HepG2 (cell line): ENCODE measurements around the gene CREB1. TPM values are rescaled to one million over a fixed set of nuclear protein-coding genes. Genes with fewer than 3 reads are reported as not detected.

Source experiments
- CENPX ChIP-seq: sonication (generic); formaldehyde crosslinking; IDR thresholded peaks from 2 replicates; pipeline ENCODE4 v1.9.0; 2021; ENCODE audit warnings: mild to moderate bottlenecking, missing genetic modification reagents, moderate library complexity
- EP300 ChIP-seq, 3 experiments: sonication (generic) in 1 of 3; formaldehyde crosslinking in 1 of 3; IDR thresholded peaks; 2 replicates each; pipeline versions ENCODE4 v1.5.1 to v1.6.1; 2011 to 2020; ENCODE audit warnings: low read depth in 2 of 3, low read length in 2 of 3, borderline replicate concordance in 1 of 3, improper control_type of control experiment in 1 of 3, mild to moderate bottlenecking in 1 of 3, missing genetic modification reagents in 1 of 3, moderate library complexity in 1 of 3
- ETV5 ChIP-seq: IDR thresholded peaks from 2 replicates; pipeline ENCODE4 v1.6.1; 2018; ENCODE audit warnings: missing biosample characterization, missing genetic modification reagents, inconsistent platforms, borderline replicate concordance
- HMGXB4 ChIP-seq, 2 experiments: sonication (generic) in 1 of 2; formaldehyde crosslinking in 1 of 2; IDR thresholded peaks; 2 replicates each; pipeline versions ENCODE4 v1.4.0 to v1.6.1; 2018 to 2020; ENCODE audit warnings: missing genetic modification reagents in 2 of 2, borderline replicate concordance in 1 of 2, low read depth in 1 of 2, mild to moderate bottlenecking in 1 of 2, missing biosample characterization in 1 of 2
- MTERF4 ChIP-seq: sonication (generic); formaldehyde crosslinking; IDR thresholded peaks from 2 replicates; pipeline ENCODE4 v1.8.0; 2023; ENCODE audit warnings: mild to moderate bottlenecking, missing genetic modification reagents
- NCOA2 ChIP-seq: sonication (generic); formaldehyde crosslinking; IDR thresholded peaks from 2 replicates; pipeline ENCODE4 v1.8.0; 2022; ENCODE audit warnings: inconsistent platforms
- ONECUT2 ChIP-seq: sonication (generic); formaldehyde crosslinking; IDR thresholded peaks from 2 replicates; pipeline ENCODE4 v1.4.0; 2020; ENCODE audit warnings: missing genetic modification reagents
- PLRG1 ChIP-seq: fragments of 450-650 bp; conservative IDR thresholded peaks from 2 replicates; pipeline ENCODE4 v1.6.1; 2016
- RAD21 ChIP-seq: fragments of 450-650 bp; formaldehyde crosslinking; IDR thresholded peaks from 2 replicates; pipeline ENCODE4 v1.5.0; 2020; ENCODE audit warnings: mild to moderate bottlenecking
- RAD51 ChIP-seq: fragments of 450-650 bp; IDR thresholded peaks from 2 replicates; pipeline ENCODE4 v1.6.1; 2016; ENCODE audit warnings: borderline replicate concordance
- RNF219 ChIP-seq: sonication (generic); formaldehyde crosslinking; IDR thresholded peaks from 2 replicates; pipeline ENCODE4 v1.5.0; 2020; ENCODE audit warnings: mild to moderate bottlenecking, missing genetic modification reagents
- TEAD3 ChIP-seq: optimal IDR thresholded peaks from 2 replicates; pipeline ENCODE3; 2016; ENCODE audit warnings: borderline replicate concordance
- USF2 ChIP-seq, 2 experiments: sonication (generic) in 1 of 2; formaldehyde crosslinking in 1 of 2; IDR thresholded peaks; 2 replicates each; pipeline versions ENCODE4 v1.5.1 to v1.6.1; 2011 to 2020; ENCODE audit warnings: borderline replicate concordance in 1 of 2, low read depth in 1 of 2, low read length in 1 of 2, mild to moderate bottlenecking in 1 of 2, missing genetic modification reagents in 1 of 2, moderate library complexity in 1 of 2
- ZBTB21 ChIP-seq: sonication (generic); formaldehyde crosslinking; IDR thresholded peaks from 2 replicates; pipeline ENCODE4 v1.4.0; 2020; ENCODE audit warnings: missing genetic modification reagents
- ZFP1 ChIP-seq: IDR thresholded peaks from 2 replicates; pipeline ENCODE4 v1.6.1; 2016
- ZFP62 ChIP-seq: sonication (generic); formaldehyde crosslinking; IDR thresholded peaks from 2 replicates; pipeline ENCODE4 v1.4.0; 2020; ENCODE audit warnings: missing genetic modification reagents
- ZNF234 ChIP-seq: sonication (generic); formaldehyde crosslinking; conservative IDR thresholded peaks from 2 replicates; pipeline ENCODE4 v1.5.1; 2020; ENCODE audit warnings: mild to moderate bottlenecking, missing genetic modification reagents
- ZNF574 ChIP-seq: sonication (generic); formaldehyde crosslinking; IDR thresholded peaks from 2 replicates; pipeline ENCODE4 v1.4.0; 2020; ENCODE audit warnings: missing genetic modification reagents
- ZNF589 ChIP-seq: sonication (generic); formaldehyde crosslinking; conservative IDR thresholded peaks from 2 replicates; pipeline ENCODE4 v1.8.0; 2022; ENCODE audit warnings: mild to moderate bottlenecking, moderate library complexity, missing genetic modification reagents
- ZNF761 ChIP-seq: sonication (generic); formaldehyde crosslinking; conservative IDR thresholded peaks from 2 replicates; pipeline ENCODE4 v1.4.0; 2020; ENCODE audit warnings: mild to moderate bottlenecking, missing genetic modification reagents
- polyA plus RNA-seq, 8 experiments: library from polyadenylated mRNA; depleted of rRNA in 3 of 8; stranded (reverse) in 7 of 8; unstranded in 1 of 8; fragments of >200 nt; fragmentation: Illumina TruSeq in 4 of 8; extraction: Trizol in 4 of 8; gene quantifications; 2 replicates each; pipeline versions ENCODE4 v1.2.1 to v1.2.3, GENCODE V29; 2011 to 2016; ENCODE audit warnings: low read depth in 4 of 8, missing spikeins in 1 of 8, mixed read lengths in 1 of 8; ENCODE audit not compliant: insufficient read depth in 1 of 8
- total RNA-seq, 5 experiments: library from RNA; depleted of rRNA; stranded (reverse); fragments of >200 nt; fragmentation: Illumina TruSeq; extraction: Trizol; gene quantifications; 2 replicates each; pipeline ENCODE4 v1.2.3, GENCODE V29; 2016; ENCODE audit warnings: low read depth in 1 of 5

CREB1 gene
- total and polyA plus RNA-seq, 2 of the 13 experiments (the other 11 are each of a cell fraction or from before 2014, with no cell fraction given), result 51.8 to 51.9 TPM

GRCh38 chr2:207619764-207620203, 90.0 kb downstream of the CREB1 start (continued):
- TF ChIP-seq ZNF574 (CRISPR knock-in tag), result no peak
- no peak for TF ChIP-seq RNF219 (CRISPR knock-in tag)
- peak; percentile 22 for TF ChIP-seq TEAD3 (CRISPR knock-in tag)
- no peak for TF ChIP-seq RAD21 (CRISPR knock-in tag)
- TF ChIP-seq ETV5 (CRISPR knock-in tag), result peak; percentile 37; the same call in 1 of the 2 replicates
- no peak for TF ChIP-seq ZBTB21 (CRISPR knock-in tag)
- no peak for TF ChIP-seq ZNF761
- no peak for TF ChIP-seq ZFP1
- TF ChIP-seq ZFP62 (CRISPR knock-in tag), result no peak
- peak; percentile 59; the same call in 1 of the 2 replicates for TF ChIP-seq ONECUT2
- peak; percentile 67; the same call in 1 of the 2 replicates for TF ChIP-seq NCOA2 (CRISPR knock-in tag)
- peak; percentile 46 to 74; a peak in 3 of 4 replicates for TF ChIP-seq EP300 (IDR thresholded peaks at IDR 0.05; ENCODE audit: low read depth in 2 of 2, low read length in 2 of 2)
- TF ChIP-seq EP300 (CRISPR knock-in tag; IDR thresholded peaks at IDR 0.05; ENCODE audit: borderline replicate concordance), result no peak; the same call in 1 of the 2 replicates
- TF ChIP-seq ZNF234, result no peak
- TF ChIP-seq PLRG1, result no peak
- no peak for TF ChIP-seq ZNF589 (CRISPR knock-in tag)
- TF ChIP-seq MTERF4 (CRISPR knock-in tag), result no peak
- TF ChIP-seq HMGXB4 (CRISPR knock-in tag; IDR thresholded peaks at IDR 0.05; ENCODE audit: borderline replicate concordance in 1 of 2, low read depth in 1 of 2), result no peak
- TF ChIP-seq CENPX (CRISPR knock-in tag), result no peak
- no peak for TF ChIP-seq RAD51
- no peak for TF ChIP-seq USF2 (IDR thresholded peaks at IDR 0.05; ENCODE audit: low read depth, low read length)
- no peak for TF ChIP-seq USF2 (CRISPR knock-in tag; IDR thresholded peaks at IDR 0.05; ENCODE audit: borderline replicate concordance)
